Left cardiac atrium (tissue), 4 donors: ENCODE measurements around the gene POC1B. TPM values are rescaled to one million over a fixed set of nuclear protein-coding genes. Genes with fewer than 3 reads are reported as not detected.

Source experiments
- ATAC-seq, 2 donors: fragments of 200-7000 bp; cut with Tn5 transposase; one replicate each; pipeline ENCODE4 v1.9.1; 2020; ENCODE audit warnings: mild to moderate bottlenecking in 2 of 2, moderate library complexity in 2 of 2
- DNase-seq: peaks from one replicate; pipeline ENCODE4 v3.0.0-alpha.2; 2020
- intact Hi-C, 2 donors: fragments of 100-400 bp; cut with DNase I; formaldehyde crosslinking; loops; one replicate each; pipeline versions ENCODE4 v1.14.1 to v1.15.1; 2022 to 2023
- total RNA-seq, 2 donors: library from RNA; stranded (reverse); fragmentation: NEBNext Ultra II Directional; extraction: Animal tissue kit (Norgen Biotek cat#: 25700); gene quantifications; one replicate each; pipeline ENCODE4 v1.2.1, GENCODE V29; 2021
- donor health status: DM: no; HTN: yes; CAD: no.
- donor health status: DM: no; HTN: yes; CAD: no; lungs with severe emphysema.
- donor health status: DM: yes; HTN: yes; CAD: no.
- donor health status: Dilated cardiomyopathy.

The POC1B gene
- total RNA-seq, 2 donors from 2014 or later = 8.0 to 10.8 TPM

GRCh38 chr12:89382328-89382727 lies 143.5 kb downstream of the POC1B start:
- intact Hi-C loops = loop anchor here in 1 of 2 donors (10.0 kb wide), 1 partner anchor 72 kb away; no protein-coding TSS in a partner anchor

DNA sequence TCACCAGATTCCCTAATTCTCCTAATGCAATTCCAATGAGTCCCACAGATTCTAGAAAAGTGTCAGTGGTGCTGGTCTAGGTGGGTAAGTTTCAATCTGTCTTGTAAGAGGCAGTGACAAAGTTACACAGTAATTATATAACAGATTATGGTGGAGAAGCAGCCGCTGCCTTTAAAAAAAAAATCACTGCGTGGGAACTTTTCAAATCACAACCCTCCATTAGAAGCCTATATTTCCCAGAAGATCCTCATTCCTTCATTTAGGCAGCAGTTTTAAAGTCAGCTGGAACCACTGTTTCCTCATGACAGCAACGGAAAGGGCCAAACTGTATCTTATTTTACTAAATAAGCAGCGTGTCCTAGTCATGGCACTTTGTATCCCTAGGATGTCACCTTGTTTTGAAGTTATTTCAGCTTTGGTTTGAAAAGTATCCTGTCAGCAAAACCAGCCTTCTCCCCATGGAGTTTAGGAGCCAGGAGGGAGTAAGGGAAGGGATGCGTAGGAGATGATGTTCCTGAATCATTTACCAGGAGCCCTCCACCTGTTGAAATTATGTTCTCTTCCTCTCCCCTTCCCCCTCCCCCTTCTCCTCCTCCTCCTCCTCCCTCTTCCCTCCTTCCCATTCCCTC lies 145.9 kb downstream of the POC1B start:
- intact Hi-C loops = loop anchor here in 1 of 2 donors (10.0 kb wide), 1 partner anchor 75 kb away; no protein-coding TSS in a partner anchor

More at GRCh38 chr12:89382328-89382727, 143.5 kb downstream of the POC1B start:
- no peak for ATAC-seq
- DNase-seq = no peak

GRCh38 chr12:89379148-89379838 lies 146.6 kb downstream of the POC1B start:
- ATAC-seq (no peak), DNase-seq (no peak)
- intact Hi-C loops = no loop called here

More for the DNA sequence above, 145.9 kb downstream of the POC1B start:
- DNase-seq (no peak), ATAC-seq (no peak)

GRCh38 chr12:89376844-89377243 lies 149.0 kb downstream of the POC1B start:
- ATAC-seq = no peak
- intact Hi-C loops = no loop called here
- DNase-seq = no peak

GRCh38 chr12:89376202-89376529 lies 149.7 kb downstream of the POC1B start:
- DNase-seq = no peak
- intact Hi-C loops = no loop called here
- no peak for ATAC-seq

- no peak for DNase-seq
Observed at GRCh38 chr12:89373763-89374572, 151.9 kb downstream of the POC1B start.

GRCh38 chr12:89372584-89373370 lies 153.1 kb downstream of the POC1B start:
- no peak for DNase-seq
- no peak for ATAC-seq
- intact Hi-C loops = no loop called here

More at GRCh38 chr12:89373763-89374572, 151.9 kb downstream of the POC1B start:
- ATAC-seq = peak; percentile 81 to 91
- intact Hi-C loops = no loop called here

DNA sequence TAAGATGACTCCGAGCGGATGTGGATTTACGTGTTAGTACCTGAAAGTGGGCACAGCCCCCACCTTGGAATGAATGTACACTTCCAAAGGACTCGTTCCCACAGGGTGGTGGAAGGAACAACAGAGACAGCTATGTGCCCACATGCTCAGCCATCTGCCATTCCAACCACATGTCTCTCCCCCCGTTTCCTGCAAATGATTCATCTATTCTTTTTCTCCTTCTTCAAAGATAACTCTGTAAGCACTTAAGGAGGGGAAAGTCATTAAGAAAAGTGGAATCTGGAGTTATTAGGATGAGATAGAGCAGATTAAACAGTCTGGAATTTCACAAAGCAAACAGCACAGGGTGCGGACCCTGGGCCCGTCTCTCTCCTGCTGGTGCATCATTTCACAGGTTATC lies 155.0 kb downstream of the POC1B start:
- intact Hi-C loops = no loop called here
- DNase-seq (no peak), ATAC-seq (no peak)

DNA sequence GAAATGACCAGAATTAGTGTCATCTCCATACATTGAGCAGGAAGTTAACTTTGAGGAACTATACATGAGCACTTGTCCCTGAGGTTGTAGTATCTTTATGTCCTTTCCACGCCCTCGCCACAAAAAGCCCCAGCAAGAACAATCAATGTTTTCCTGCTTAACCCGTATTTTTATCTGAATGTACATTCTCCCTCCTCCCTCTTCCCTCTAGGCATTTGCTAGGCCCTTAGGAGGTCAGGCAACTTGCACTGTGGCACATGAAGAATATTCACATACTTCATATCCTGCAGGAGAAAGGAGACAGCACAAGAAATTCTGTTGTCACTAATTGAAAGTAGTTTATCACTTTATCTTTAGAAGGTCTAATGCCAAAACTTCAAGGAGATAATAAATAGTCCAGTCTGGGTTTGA lies 155.4 kb downstream of the POC1B start:
- ATAC-seq (no peak), DNase-seq (no peak)
- intact Hi-C loops = no loop called here

Other genes starting within 250 kb of the POC1B start
- 10 to 100 TPM; 47.8 to 53.2 TPM for gene DUSP6, start 173.5 kb downstream of the POC1B start, total RNA-seq
- 1 to 10 TPM; 4.2 to 4.3 TPM for gene GALNT4, start 1.3 kb downstream of the POC1B start, total RNA-seq
- 10 to 100 TPM; 17.1 to 17.9 TPM for gene ATP2B1, start 182.8 kb upstream of the POC1B start, total RNA-seq